ENCODE results near the gene RC3H1.

GRCh38 chr1:174007851-174008250 lies 14.3 kb downstream of the RC3H1 start:
- TF ChIP-seq, protein P1, sequence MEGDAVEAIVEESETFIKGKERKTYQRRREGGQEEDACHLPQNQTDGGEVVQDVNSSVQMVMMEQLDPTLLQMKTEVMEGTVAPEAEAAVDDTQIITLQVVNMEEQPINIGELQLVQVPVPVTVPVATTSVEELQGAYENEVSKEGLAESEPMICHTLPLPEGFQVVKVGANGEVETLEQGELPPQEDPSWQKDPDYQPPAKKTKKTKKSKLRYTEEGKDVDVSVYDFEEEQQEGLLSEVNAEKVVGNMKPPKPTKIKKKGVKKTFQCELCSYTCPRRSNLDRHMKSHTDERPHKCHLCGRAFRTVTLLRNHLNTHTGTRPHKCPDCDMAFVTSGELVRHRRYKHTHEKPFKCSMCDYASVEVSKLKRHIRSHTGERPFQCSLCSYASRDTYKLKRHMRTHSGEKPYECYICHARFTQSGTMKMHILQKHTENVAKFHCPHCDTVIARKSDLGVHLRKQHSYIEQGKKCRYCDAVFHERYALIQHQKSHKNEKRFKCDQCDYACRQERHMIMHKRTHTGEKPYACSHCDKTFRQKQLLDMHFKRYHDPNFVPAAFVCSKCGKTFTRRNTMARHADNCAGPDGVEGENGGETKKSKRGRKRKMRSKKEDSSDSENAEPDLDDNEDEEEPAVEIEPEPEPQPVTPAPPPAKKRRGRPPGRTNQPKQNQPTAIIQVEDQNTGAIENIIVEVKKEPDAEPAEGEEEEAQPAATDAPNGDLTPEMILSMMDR (IDR thresholded peaks at IDR 0.05) = no peak
- TF ChIP-seq POLR2A (IDR thresholded peaks at IDR 0.05) = no peak
